ENCODE data around the gene TMEM14A.
A peak's percentile ranks its signal among the peaks of the same experiment; 100 is the strongest.
"Not testable (repeated sequence)": the region's sequence is repeated elsewhere in the genome, so short reads cannot be mapped to it uniquely, and the experiment has no call there.

The TMEM14A gene

DNA sequence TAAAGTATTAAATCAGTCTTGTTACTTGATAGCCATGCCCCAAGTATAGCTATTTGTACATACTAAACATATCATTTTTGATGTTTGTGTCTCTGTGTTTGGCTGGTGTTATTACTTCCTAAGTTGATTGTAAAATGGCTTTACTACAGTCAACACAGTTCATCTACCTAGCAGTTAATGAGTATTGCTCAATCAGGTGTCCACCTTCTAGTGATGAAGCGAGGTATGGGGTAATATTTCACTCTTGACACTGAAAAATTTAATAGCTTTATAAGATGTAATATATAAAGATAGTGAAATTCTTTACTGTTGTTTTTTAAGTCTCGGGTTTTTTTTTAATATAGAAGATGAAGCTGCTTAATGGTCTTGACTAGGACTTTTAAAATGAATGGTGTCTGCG, 18.9 kb downstream of the TMEM14A start:
- DNase-seq (ENCODE audit: low read depth): no peak
- no peak overlapping the region for H3K4me3 ChIP-seq (ENCODE audit: low read length)
- no peak for TF ChIP-seq CTCF (IDR thresholded peaks at IDR 0.05; ENCODE audit: insufficient read depth, low read depth, low read length, missing control alignments)

GRCh38 chr6:52691718-52692117, 20.8 kb downstream of the TMEM14A start:
- no peak overlapping the region for H3K4me3 ChIP-seq (ENCODE audit: low read length)
- TF ChIP-seq CTCF (IDR thresholded peaks at IDR 0.05; ENCODE audit: insufficient read depth, low read depth, low read length, missing control alignments): peak; percentile 16
- DNase-seq (ENCODE audit: low read depth): peak; percentile 24

- TF ChIP-seq CTCF (IDR thresholded peaks at IDR 0.05; ENCODE audit: insufficient read depth, low read depth, low read length, missing control alignments): no peak
- no peak overlapping the region for H3K4me3 ChIP-seq (ENCODE audit: low read length)
- no peak for DNase-seq (ENCODE audit: low read depth)
Measured at GRCh38 chr6:52693773-52694172, 22.9 kb downstream of the TMEM14A start.

DNA sequence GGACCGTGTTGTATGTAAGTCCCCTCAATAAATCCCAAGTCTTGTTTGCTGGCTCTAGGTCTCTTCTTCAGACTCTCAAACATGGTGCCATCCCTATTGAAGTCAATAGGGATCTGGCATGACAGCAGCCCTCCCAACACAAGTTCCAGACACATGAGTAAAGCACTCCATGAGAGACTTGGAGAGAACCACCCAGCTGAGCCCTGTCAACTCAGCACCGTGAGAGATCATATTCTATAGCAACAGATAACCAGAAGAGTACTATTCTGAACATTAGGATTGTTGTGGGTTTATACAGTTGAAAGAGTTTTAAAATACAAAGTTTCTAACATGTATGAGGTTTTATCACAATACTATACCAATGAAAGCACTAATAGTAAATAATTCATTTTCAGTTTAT, 23.5 kb downstream of the TMEM14A start:
- no peak for TF ChIP-seq CTCF (IDR thresholded peaks at IDR 0.05; ENCODE audit: insufficient read depth, low read depth, low read length, missing control alignments)
- no peak overlapping the region for H3K4me3 ChIP-seq (ENCODE audit: low read length)
- no peak for DNase-seq (ENCODE audit: low read depth)

DNA sequence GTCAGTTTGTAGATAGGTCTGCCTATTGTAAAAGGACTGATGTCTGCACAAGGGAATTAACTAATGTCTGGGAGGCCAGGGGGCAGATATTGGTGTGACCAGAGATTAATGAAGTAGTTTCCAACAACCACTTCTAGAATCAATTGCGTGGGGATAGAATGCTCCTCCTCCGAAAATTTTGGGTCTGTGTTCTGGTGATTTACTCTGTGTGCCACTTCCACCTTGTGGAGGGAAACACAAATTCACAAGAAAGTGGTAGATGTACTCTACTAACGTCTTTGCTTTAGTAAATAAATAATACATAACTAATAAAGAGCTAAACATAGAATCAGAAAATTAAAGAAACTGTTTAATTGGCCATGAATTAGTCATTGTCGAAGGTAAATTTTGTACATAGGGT, 25.5 kb downstream of the TMEM14A start:
- TF ChIP-seq CTCF (IDR thresholded peaks at IDR 0.05; ENCODE audit: insufficient read depth, low read depth, low read length, missing control alignments): no peak
- DNase-seq (ENCODE audit: low read depth): no peak
- no peak overlapping the region for H3K4me3 ChIP-seq (ENCODE audit: low read length)

DNA sequence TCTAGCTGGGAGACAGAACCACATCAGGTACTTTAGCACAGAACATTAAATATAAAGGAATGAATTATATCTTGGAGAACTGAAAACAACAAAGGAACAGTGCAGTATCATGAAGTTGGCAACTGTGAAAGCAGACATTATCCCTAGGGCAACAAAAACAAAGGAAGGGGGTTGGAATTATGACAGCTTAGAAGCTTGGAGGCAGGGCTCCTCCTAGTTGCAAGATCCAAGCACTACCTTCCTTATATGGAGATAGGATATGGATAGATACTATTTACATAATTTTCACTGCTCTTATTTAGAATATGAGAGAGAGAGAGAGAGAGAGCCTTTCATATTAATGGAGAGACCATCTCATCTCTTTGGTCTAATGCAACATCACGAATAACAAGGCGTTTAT, 27.0 kb downstream of the TMEM14A start:
- peak; percentile 23 for TF ChIP-seq CTCF (IDR thresholded peaks at IDR 0.05; ENCODE audit: insufficient read depth, low read depth, low read length, missing control alignments)
- no peak overlapping the region for H3K4me3 ChIP-seq (ENCODE audit: low read length)
- peak; percentile 52 for DNase-seq (ENCODE audit: low read depth)

DNA sequence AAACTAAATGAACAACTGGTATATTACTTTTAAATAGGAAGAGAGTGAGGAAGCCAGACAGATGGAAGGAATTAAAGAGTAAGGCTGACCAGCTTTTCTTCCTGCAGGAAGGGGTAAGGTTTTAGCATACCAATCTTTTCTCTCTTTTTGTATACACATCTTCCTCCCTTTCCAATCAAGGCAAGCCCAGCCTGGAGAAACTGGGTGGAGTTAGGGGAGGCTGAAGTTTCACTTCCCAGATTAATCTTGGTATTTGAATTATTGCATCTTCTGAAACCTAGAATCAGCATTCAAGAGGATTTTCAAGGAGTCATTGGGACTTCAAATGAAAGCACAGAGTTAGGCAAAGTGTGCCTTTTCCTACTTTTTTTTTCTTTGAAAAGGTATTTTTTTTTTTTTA, 33.1 kb downstream of the TMEM14A start:
- no peak overlapping the region for H3K4me3 ChIP-seq (ENCODE audit: low read length)
- TF ChIP-seq CTCF (IDR thresholded peaks at IDR 0.05; ENCODE audit: insufficient read depth, low read depth, low read length, missing control alignments): no peak
- DNase-seq (ENCODE audit: low read depth): no peak

- H3K4me3 ChIP-seq (ENCODE audit: low read length); DNase-seq (ENCODE audit: low read depth): not testable (repeated sequence)
Measured at GRCh38 chr6:52704781-52705502, 34.0 kb downstream of the TMEM14A start.
